Liver (tissue), 3 donors: ENCODE results near the gene DAPK2.

Experiments used
- ATF3 ChIP-seq: IDR thresholded peaks from 2 replicates; pipeline ENCODE4 v1.6.1; 2016; ENCODE audit warnings: antibody characterized with exemption
- CTCF ChIP-seq: fragments of 150-350 bp; IDR thresholded peaks from 2 replicates; pipeline ENCODE4 v1.5.1; 2017; ENCODE audit warnings: improper control_type of control experiment, low read depth, low read length; ENCODE audit not compliant: missing input control
- GABPA ChIP-seq, 2 donors: IDR thresholded peaks in 1 of 2; conservative IDR thresholded peaks in 1 of 2; 2 replicates each; pipeline ENCODE4 v1.6.1; 2016; ENCODE audit warnings: antibody characterized with exemption in 2 of 2, mild to moderate bottlenecking in 1 of 2, moderate library complexity in 1 of 2
- RAD21 ChIP-seq, 2 donors: IDR thresholded peaks; 2 replicates each; pipeline ENCODE4 v1.6.1; 2016; ENCODE audit warnings: antibody characterized with exemption in 2 of 2, mild to moderate bottlenecking in 2 of 2
- SP1 ChIP-seq: IDR thresholded peaks from 2 replicates; pipeline ENCODE4 v1.6.1; 2018; ENCODE audit warnings: antibody characterized with exemption, mild to moderate bottlenecking
- donor health status: healthy.
- donor health status: healthy.

GRCh38 chr15:63858881-63859280, 187.4 kb downstream of the DAPK2 start:
- no peak for TF ChIP-seq CTCF
- TF ChIP-seq SP1, result no peak
- TF ChIP-seq ATF3, result no peak
- no peak for TF ChIP-seq GABPA (IDR thresholded peaks at IDR 0.05 in 1 of 2, conservative IDR thresholded peaks at IDR 0.05 in 1 of 2)
- TF ChIP-seq RAD21 (IDR thresholded peaks at IDR 0.05), result no peak
